ENCODE measurements around the gene WDR91.

The WDR91 gene

DNA sequence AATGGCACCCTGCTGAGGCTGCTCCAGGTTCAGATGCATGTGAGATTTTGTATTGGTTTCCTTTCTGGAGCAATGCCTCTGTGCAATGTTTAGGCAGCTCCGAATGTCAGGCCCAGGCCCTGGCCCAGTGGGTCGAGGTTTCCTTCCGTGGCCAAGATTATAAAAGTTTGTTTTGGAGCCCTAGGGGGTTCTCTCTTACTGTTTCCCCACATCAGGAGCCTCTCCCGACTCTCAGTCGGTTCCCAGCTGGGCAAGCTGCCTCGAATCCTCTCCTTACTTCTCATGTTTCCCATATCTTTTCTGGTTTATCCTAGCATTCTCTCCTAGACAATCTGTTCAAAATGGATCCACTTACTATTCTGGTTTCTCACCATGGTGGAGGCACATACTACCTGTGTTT, 52.5 kb downstream of the WDR91 start:
- DNase-seq: no peak

DNA sequence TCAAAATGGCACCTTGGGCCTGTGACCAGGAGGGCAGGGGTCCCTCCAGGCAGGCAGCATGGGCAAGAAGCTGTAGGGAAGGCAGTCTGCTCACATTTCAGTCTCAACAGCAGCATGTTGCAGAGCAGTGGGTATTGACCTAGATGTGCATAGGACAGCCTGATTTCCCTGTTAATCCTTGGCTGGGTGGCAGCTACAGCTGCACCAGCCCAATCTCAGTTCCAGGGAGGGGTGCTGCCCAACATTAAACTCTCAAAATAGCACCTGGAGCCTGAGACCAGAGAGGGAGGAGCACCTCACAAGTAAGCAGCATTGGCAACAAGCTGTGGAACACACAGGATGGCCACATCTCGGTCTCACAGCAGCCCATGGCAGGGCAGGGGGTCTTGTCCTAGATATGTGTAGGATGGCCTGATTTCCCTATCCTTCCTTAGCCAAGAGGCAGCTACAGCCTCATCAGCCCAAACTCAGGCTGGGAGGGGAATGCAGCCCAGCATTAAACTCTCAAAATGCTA, 53.1 kb downstream of the WDR91 start:
- DNase-seq: no peak

DNA sequence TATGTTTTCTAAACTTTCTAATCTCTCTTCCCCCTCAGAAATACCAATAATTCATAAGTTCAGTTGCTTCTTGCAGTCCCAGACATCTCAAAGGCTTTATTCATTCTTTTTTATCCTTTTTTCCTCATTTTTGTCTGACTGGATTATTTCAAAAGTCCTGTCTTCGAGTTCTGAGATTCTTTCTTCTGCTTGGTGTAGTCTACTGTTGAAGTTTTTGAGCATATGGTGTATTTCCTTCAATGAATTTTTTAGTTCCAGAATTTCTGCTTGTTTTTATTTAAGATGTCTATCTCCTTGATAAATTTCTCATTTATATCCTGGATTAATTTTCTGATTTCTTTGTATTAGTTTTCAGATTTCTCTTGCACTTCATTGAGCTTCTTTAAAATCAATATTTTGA, 55.0 kb downstream of the WDR91 start:
- no peak for DNase-seq

DNA sequence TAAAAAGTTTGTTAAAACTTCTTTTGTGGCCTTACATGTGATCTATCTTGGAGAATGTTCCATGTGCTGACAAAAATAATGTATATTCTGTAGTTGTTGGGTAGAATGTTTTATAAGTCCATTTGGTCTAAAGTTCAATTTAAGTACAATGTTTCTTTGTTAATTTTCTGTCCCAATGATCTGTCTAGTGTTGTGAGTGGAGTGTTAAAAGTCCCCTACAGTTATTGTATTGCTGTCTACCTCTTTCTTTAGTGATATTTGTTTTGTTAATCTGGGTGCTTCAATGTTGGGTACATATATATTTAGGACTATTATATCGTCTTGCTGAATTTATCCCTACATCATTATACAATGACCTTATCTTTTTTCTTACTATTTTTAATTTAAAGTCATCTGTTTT, 56.6 kb downstream of the WDR91 start:
- no peak for DNase-seq

DNA sequence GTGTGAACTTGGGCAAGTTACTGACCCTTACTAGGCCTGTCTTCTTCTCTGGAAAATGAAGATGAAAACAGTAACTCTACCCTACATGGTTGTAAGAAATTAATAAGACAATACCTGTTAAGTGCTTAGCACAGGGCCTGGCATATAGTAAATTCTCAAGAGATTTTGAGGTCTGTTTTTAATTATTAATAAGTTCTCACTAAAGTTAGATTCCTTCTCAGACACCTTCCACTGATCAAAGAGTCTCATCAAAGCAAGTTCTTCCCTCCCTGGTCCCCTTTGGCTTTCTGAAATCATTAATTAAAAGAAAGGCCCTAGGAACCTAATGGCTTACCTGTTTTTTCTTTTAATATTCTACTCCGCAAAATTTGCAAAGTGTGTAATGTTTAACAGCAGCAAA, 58.9 kb downstream of the WDR91 start:
- DNase-seq: no peak

DNA sequence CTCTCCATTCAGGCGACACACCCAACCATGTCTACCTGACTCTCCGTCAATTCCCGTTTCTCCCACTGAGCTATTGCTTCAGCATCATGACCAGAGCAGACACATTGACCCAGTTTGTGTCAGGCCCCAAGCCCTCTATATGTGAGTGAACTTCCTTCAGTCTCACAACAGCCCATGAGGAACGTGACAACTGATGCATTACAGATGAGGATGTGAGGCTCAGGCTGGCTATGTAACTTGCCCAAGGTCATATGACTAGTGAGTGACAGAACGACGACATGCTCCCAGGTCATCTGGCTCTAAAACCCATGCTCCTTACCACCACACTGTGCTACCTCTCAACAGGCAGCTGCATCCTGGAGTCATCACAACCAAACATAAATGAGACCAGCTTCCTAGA, 59.8 kb downstream of the WDR91 start:
- DNase-seq: no peak

DNA sequence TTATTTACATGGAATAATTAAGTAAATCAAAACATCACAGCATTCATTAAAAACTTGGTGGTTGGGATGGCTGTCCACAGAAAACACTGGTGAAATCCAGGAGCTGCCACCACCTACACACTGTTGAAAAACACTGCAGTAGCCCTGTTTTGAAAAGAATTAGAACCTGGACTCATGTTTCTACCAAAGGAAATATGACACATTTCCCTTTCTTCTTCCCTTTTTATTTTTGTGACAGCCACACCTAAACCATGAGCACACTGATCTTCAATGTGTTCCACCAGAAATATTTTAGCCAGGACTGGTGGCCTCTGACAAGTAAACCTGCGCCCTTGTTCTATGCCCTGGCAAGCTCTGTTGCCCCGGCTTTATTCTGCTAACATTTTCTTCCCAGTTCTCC, 60.2 kb downstream of the WDR91 start:
- no peak for DNase-seq

DNA sequence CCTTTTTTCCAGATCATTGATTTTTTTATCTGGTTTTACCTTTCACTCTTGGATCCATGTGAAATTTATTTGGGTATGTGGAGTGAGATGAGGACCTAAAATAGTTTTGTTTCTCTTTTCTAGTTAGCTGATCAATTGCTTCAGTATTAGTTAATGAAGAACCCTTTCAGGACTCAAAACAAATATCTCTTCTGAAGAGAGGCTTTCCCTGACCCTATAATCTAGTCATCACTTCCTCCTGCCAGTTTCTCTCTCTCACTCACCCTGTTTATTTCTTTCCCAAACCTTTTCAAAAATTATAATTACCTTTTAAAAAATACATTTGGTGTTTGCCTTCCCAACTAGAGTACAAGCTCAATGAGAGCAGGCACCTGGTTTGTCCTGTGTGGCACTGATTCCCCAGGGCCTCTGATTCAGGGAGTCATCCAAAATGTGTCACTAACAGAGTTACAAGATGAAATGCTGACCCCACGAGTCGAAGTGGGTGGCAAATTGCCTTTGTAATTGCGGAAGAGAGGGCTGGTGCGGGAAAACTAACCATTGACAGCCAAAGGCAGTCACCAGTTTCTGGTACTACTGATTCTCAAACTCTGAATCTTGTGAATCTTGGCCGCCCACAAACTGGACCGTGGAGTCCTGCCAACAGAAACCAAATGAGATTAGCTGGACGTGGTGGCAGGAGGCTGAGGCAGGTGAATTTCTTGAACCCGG, 61.1 kb downstream of the WDR91 start:
- no peak for DNase-seq

DNA sequence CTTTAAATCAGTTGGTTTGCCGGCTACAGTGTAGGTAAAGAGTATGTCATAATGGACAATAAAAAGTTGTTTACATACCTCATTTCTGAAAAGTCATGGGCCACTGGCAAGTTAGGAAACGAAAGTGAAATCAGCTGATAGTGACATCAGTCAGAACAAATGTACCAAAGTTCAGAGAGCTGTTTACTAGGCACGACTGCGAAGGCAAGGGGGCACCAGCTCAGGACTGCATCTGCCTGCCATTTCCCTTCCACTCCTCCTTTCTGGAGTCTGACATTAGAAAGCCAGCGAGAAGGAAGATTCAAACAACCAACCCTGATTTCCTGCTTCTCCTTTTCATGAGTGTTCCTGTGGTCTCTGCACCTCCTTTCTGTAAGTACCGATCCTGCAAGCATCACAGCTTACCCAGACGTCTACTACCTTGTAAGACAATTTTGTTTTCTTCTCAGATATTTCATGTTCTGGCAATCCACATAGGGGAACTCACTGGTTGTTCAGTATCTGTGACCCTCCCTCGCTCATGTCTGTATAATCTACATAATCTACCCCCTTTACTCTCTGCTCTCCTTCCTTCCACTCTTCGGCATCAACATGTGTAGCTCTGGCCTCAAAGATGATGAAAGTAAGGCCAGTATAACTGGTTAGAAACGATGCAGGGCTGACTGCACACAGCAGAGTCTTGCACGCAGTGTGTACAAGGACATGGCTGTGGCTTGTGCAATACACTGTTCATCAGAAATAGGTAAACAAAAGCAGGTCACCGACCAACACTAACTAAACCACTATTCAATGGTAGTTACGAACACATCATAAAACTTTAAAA, 63.2 kb downstream of the WDR91 start, which contains the start of gene TMEM140:
Gene TMEM140 (plus strand): TSS at position 174 of the 823 bp plus-strand sequence. CDS start 16,370 bp downstream, outside the sequence.
- DNase-seq: no peak

DNA sequence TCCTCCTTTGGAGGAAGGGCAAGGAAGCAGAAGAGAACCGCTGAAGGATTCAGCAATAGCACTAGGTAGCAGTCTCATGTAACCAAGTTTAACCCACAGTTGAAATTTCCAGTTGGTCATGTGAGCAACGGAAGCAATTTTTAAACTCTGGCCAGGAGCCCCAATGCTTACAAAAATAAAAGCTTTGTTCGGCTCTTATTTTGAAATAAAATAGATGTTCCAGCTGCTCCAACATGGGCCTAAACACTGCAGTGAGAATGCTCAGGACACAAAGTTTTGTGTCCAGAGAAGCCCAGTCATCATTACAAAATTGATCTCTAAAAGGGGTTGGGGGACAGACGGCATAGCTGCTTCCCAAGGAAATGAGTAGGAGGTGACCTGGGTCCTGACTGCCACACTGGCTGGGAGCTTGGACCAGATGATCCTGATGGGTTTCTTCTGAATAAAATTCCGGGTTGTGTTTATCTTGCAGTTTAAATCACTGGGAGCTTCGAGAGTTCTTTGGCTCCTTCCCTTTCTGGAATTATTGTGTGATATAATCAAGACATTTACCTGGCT, 63.9 kb downstream of the WDR91 start:
- no peak for DNase-seq

DNA sequence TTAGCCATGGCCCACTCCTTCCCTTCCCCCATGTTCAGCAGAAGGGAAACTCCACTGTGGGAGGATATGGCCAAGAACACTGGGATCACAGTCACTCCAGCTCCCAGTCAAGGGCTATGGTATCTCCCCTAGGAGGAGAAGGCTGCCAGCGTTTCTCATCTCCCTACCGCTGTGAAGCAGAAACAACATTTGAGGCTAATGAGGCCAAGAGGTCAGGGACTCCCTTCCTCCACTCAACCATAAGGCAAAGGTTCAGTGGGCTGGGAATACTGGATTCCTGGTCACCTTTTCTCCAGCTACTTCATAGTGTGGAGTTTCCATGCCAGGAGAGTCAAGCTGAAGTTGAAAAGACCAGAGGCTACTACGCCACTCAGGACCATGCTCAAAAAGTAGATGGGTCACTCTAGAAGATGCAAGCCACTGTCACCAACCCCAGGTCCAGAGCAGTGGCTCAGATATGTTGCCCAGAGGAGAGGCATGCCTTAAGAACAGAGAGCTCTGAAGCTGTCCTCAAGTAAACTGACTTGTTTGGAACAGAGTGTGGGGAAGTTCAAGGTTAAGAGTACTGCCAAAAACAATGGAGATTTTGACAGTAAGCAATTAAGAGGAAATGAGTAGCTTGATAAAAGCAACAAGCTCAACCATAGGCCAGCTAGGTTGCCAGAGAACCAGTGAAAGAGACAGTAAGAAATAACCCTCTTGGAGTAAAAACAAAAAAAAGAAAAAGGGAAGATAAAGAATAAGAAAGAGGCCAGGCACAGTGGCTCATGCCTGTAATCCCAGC, 67.2 kb downstream of the WDR91 start:
- DNase-seq: no peak
